H1 (cell line): ENCODE data around the gene WDR43. TPM values are rescaled to one million over a fixed set of nuclear protein-coding genes. Genes with fewer than 3 reads are reported as not detected.

ENCODE experiments used
- BACH1 ChIP-seq: IDR thresholded peaks from 2 replicates; pipeline ENCODE4 v1.6.1; 2012; ENCODE audit warnings: low read length, improper control_type of control experiment
- CBX5 ChIP-seq: fragments of 300-800, 300-1000 bp; sonication (generic); IDR thresholded peaks from 2 replicates; pipeline ENCODE4 v1.7.1; 2016; ENCODE audit warnings: antibody characterized with exemption, low read length, low read depth
- EP300 ChIP-seq, 2 experiments: IDR thresholded peaks; 1 replicate in 1 of 2; 2 replicates in 1 of 2; pipeline ENCODE4 v1.6.1; 2011 to 2012; ENCODE audit warnings: low read depth in 2 of 2, low read length in 2 of 2, mild to moderate bottlenecking in 2 of 2, borderline replicate concordance in 1 of 2, inconsistent platforms in 1 of 2, moderate library complexity in 1 of 2
- FOSL1 ChIP-seq: IDR thresholded peaks from 2 replicates; pipeline ENCODE4 v1.6.1; 2011; ENCODE audit warnings: mild to moderate bottlenecking, low read depth, low read length, moderate library complexity; ENCODE audit not compliant: insufficient read depth
- RXRA ChIP-seq: IDR thresholded peaks from 2 replicates; pipeline ENCODE4 v1.6.1; 2011; ENCODE audit warnings: low read depth, mild to moderate bottlenecking, low read length, moderate library complexity; ENCODE audit not compliant: insufficient read depth
- polyA plus RNA-seq, 7 experiments: library from polyadenylated mRNA; depleted of rRNA in 3 of 7; stranded (reverse) in 5 of 7; unstranded in 2 of 7; fragments of >200 nt in 5 of 7; fragments of 200-250 nt in 2 of 7; gene quantifications; 1 replicate in 5 of 7; 2 replicates in 1 of 7; 4 replicates in 1 of 7; pipeline versions ENCODE4 v1.2.1 to v1.2.3, GENCODE V29; 2011 to 2013; ENCODE audit warnings: missing spikeins in 2 of 7, mixed read lengths in 2 of 7
- total RNA-seq: library from RNA; stranded (reverse); fragmentation: NEBNext Ultra II Directional; extraction: Animal tissue kit (Norgen Biotek cat#: 25700); gene quantifications from 2 replicates; pipeline ENCODE4 v1.2.1, GENCODE V29; 2021

The WDR43 gene
- total and polyA plus RNA-seq, 2 of the 8 experiments (the other 6 are each of a cell fraction or from before 2014, with no cell fraction given): 57.8 to 142 TPM

- no peak for TF ChIP-seq EP300 (IDR thresholded peaks at IDR 0.05; ENCODE audit: borderline replicate concordance in 1 of 2, low read depth in 2 of 2, low read length in 2 of 2)
- no peak for TF ChIP-seq RXRA
- TF ChIP-seq CBX5: no peak
- no peak for TF ChIP-seq BACH1
- no peak for TF ChIP-seq FOSL1
Measured at GRCh38 chr2:28934769-28935168, 40.3 kb downstream of the WDR43 start (continued).
